HT-29 (cell line): ENCODE data around the gene CLUH. TPM values are rescaled to one million over a fixed set of nuclear protein-coding genes. Genes with fewer than 3 reads are reported as not detected.

ENCODE experiments used
- DNase-seq: peaks from one replicate; pipeline ENCODE4 v3.0.0-alpha.2; 2015; ENCODE audit warnings: low spot score
- total RNA-seq: library from RNA; depleted of rRNA; stranded (reverse); fragments of >200 nt; shearing (Covaris generic); gene quantifications from 2 replicates; pipeline ENCODE4 v1.2.3, GENCODE V29; 2014

CLUH gene
- total RNA-seq, 1 experiment from 2014 or later = 168 TPM

- DNase-seq = no peak
These were observed 11.0 kb upstream of the CLUH start for GRCh38 chr17:2722611-2723010.

- no peak for DNase-seq
These were observed 10.0 kb upstream of the CLUH start for GRCh38 chr17:2721603-2722002.

- no peak for DNase-seq
These were observed 8.3 kb upstream of the CLUH start for GRCh38 chr17:2719861-2720260.

- DNase-seq = no peak
These were observed 6.8 kb upstream of the CLUH start for GRCh38 chr17:2718150-2718938.

GRCh38 chr17:2716649-2717048, 5.1 kb upstream of the CLUH start:
- DNase-seq = no peak

GRCh38 chr17:2713881-2714280, 2.3 kb upstream of the CLUH start:
- no peak for DNase-seq

GRCh38 chr17:2712300-2713043, 908 bp upstream of the CLUH start:
- DNase-seq = no peak

- peak; percentile 31 for DNase-seq
These were observed 559 bp downstream of the CLUH start for GRCh38 chr17:2710803-2711607.

GRCh38 chr17:2710071-2710802, 1.3 kb downstream of the CLUH start:
- DNase-seq = no peak

- DNase-seq = peak; percentile 72
These were observed 2.3 kb downstream of the CLUH start for GRCh38 chr17:2709183-2709661.

GRCh38 chr17:2708585-2709182, 2.9 kb downstream of the CLUH start:
- DNase-seq = no peak

- peak; percentile 23 for DNase-seq
These were observed 3.6 kb downstream of the CLUH start for GRCh38 chr17:2707721-2708584.

- DNase-seq = no peak
These were observed 4.6 kb downstream of the CLUH start for GRCh38 chr17:2706911-2707510.

GRCh38 chr17:2705888-2706795, 5.4 kb downstream of the CLUH start:
- DNase-seq = no peak

GRCh38 chr17:2705263-2705662, 6.3 kb downstream of the CLUH start:
- peak; percentile 25 for DNase-seq

GRCh38 chr17:2704890-2705248, 6.7 kb downstream of the CLUH start:
- DNase-seq = no peak

GRCh38 chr17:2704031-2704889, 7.3 kb downstream of the CLUH start:
- no peak for DNase-seq

GRCh38 chr17:2703606-2704005, 8.0 kb downstream of the CLUH start:
- DNase-seq = no peak
